GM20431 (cell line): ENCODE data around the gene CCL25.
"Not testable (repeated sequence)": the region's sequence is repeated elsewhere in the genome, so short reads cannot be mapped to it uniquely, and the experiment has no call there.

Experiments
- in situ Hi-C: fragments of 300-500 bp; cut with MseI, MboI; formaldehyde crosslinking; loops from one replicate; pipeline ENCODE4 v1.15.0; 2020; ENCODE audit warnings: low sequenced_read_pairs; ENCODE audit not compliant: unreplicated experiment

Gene CCL25

GRCh38 chr19:8084152-8084551, 31.6 kb downstream of the CCL25 start:
- in situ Hi-C loops: no loop called here

GRCh38 chr19:8085598-8086408, 33.2 kb downstream of the CCL25 start:
- in situ Hi-C loops: no loop called here

GRCh38 chr19:8086849-8087248, 34.3 kb downstream of the CCL25 start:
- in situ Hi-C loops: no loop called here

GRCh38 chr19:8087876-8088275, 35.3 kb downstream of the CCL25 start:
- in situ Hi-C loops: no loop called here

GRCh38 chr19:8088752-8089663, 36.4 kb downstream of the CCL25 start:
- in situ Hi-C loops: no loop called here

- in situ Hi-C loops: no loop called here
These were observed 37.4 kb downstream of the CCL25 start for GRCh38 chr19:8089664-8090601.

GRCh38 chr19:8090950-8091349, 38.4 kb downstream of the CCL25 start:
- in situ Hi-C loops: no loop called here

- in situ Hi-C loops: no loop called here
These were observed 41.2 kb downstream of the CCL25 start for GRCh38 chr19:8093740-8094139.

GRCh38 chr19:8094336-8094735, 41.8 kb downstream of the CCL25 start:
- in situ Hi-C loops: no loop called here

GRCh38 chr19:8095354-8095886, 42.9 kb downstream of the CCL25 start:
- in situ Hi-C loops: no loop called here

- in situ Hi-C loops: no loop called here
These were observed 43.5 kb downstream of the CCL25 start for GRCh38 chr19:8096071-8096470.

GRCh38 chr19:8097198-8097597, 44.6 kb downstream of the CCL25 start:
- in situ Hi-C loops: no loop called here

GRCh38 chr19:8097681-8098567, 45.4 kb downstream of the CCL25 start:
- in situ Hi-C loops: no loop called here

- in situ Hi-C loops: no loop called here
These were observed 48.8 kb downstream of the CCL25 start for GRCh38 chr19:8101311-8101710.

GRCh38 chr19:8101910-8102309, 49.4 kb downstream of the CCL25 start:
- in situ Hi-C loops: not testable (repeated sequence)

GRCh38 chr19:8105471-8105870, 52.9 kb downstream of the CCL25 start:
- in situ Hi-C loops: no loop called here

- in situ Hi-C loops: no loop called here
These were observed 54.8 kb downstream of the CCL25 start for GRCh38 chr19:8107301-8107903.
